ENCODE results near the gene ABHD1.

The ABHD1 gene

GRCh38 chr2:27136751-27137150, 13.1 kb downstream of the ABHD1 start:
- DNase-seq, result no peak

DNA sequence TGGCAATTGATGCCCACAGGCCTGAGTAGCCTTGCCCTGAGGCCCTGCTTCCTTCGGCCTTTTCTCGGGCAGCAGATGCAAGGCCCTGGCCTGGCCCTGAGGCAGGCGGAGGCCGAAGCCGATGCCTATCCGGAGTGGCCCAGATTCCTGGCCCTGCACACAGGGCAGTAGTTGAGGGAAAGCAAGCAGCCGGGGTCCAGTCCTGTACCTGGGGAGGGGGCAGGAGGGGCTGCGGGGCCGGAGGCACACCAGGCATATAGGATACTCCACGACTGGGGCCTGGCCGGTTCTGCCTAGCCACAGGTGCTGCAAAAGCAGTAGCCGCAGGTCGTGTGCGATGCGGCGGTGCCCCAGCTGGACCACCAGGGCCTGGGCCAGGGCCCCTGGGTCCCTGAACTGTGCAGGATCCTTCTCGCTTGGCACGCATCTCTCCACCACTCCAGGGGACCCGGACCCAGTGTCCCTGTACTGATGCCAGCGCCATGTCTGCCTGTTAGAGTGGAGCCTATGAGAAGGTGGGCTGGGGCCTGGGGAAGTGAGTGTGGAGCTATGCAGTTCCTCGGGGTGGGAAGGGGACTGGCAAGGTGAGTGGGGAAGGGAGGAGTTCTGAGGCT, 13.8 kb downstream of the ABHD1 start:
- DNase-seq, result no peak

DNA sequence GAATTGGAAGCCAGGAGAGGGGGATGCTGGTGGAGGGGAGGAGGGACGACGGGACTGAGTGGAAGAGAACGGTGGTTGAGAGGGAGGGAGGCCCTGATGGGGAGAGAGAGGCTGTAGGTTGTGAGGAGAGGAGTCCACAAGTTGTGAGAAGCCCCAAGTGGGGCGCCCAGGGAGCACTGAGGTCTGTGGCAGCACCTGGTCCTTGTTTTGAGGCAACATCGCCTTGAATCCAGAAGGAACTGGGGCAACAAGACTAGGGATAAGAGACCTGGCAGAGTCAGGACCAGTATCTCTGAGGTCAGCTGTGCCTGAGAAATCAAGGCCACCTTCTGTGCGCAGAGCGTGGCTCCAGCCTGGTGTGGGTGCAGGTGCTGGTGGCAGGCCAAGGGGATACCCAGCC, 14.5 kb downstream of the ABHD1 start:
- DNase-seq, result no peak

- no peak for DNase-seq
These were observed 15.7 kb downstream of the ABHD1 start, which contains the start of gene PRR30 for GRCh38 chr2:27139310-27139709. Gene PRR30 (minus strand): TSS chr2:27139410. CDS start chr2:27138329, 1,081 bp downstream.

- DNase-seq, result no peak
These were observed 19.7 kb downstream of the ABHD1 start for GRCh38 chr2:27143285-27143684.

DNA sequence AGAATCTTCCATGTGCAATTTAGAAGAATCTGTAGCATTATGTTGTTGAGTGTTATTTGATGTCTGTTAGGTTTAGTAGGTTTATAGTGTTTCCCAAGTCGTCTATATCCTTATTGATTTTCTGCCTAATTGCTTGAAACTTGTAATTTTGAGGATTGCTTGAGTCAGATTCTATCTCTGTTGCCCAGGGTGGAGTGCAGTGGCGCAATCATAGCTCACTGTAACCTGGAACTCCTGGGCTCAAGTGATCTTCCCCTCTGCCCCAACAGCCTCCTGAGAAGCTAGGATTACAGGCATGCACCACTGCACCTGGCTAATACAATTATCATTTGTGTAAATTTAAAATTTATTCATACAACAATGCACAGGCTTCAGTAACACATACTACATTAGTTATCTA, 22.1 kb downstream of the ABHD1 start:
- no peak for DNase-seq

DNA sequence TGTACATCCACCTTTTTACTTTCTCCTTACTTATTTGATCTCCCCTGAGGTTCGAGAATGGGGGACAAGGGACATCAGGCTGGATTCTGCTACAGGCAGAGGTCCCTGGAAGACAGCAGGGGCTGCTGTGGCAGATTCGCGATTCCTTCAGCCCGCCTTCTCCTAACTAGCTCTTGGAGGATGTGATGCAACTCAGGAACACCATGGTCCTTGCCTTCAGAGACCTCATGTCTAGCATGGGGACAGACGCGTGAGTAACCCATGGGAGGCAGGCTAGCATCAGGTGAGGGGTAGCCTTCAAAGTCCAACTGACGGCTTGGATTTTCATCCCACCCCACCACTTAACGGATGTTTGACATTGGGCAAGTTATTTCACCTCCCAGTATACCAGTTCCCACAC, 24.3 kb downstream of the ABHD1 start:
- no peak for DNase-seq

DNA sequence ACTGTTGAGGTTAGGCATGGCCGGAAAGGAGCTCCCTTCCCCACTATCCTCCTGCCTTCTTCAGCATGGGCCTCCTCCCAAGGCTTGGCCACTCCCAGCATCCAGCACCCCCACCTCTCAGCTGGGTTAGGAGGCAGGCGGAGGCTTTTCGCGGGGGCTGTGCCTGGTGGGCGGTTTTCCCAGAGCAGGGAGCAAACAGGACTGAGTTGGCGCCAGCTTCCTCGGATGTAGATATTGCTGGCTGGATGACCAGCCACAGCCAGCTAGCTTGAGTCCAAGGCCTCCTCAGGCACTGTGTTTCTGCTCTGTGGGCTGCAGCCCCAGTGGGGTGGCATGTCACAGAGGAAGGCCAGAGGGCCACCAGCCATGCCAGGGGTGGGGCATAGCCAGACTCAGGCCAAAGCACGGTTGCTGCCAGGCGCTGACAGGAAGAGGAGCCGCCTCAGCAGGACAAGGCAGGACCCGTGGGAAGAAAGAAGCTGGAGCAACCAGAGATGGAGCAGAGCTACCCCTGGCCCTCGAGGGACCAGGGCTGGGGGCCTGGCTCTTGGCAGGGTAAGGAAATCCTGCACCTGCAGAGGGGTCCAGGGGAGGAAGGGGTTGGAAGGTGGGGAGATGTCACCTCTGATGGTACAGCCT, 25.3 kb downstream of the ABHD1 start, which contains the start of gene TCF23:
TSS of gene TCF23 (plus strand) at position 204 of the 639 bp plus-strand sequence. CDS start at position 334, 130 bp downstream.
- DNase-seq, result no peak

DNA sequence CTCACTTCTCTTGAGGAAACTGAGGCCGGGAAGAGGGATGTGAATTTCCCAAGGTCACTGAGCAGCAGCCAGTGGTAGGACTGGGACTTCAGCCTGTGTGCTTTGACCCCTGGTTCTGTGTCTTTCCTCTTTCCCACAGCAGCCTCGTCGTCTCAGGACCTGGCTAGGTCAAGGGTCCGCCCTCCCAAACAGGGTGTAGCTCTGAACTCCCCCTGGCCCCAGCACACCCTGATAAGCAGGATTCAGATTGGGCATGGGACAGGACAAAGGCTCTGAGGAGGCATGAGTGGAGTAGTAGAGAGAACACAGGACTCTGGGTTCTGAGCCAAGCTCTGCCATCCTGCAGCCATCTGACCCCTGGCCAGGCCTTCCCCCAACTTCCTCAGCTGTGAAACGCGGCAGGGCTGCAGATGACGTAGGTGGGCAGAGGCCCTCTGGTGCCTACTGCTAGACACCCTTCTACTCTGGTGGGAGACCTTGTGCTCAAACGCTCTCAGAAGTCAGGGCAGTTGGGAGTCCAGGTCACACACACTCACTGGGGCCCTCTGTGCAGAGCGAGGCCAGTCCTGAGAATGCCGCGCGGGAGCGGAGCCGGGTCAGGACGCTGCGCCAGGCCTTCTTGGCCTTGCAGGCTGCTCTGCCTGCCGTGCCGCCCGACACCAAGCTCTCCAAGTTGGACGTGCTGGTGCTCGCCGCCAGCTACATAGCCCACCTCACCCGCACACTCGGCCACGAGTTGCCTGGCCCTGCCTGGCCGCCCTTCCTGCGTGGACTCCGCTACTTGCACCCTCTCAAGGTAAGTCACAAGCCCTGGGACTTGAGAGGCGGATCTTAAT, 26.2 kb downstream of the ABHD1 start:
- no peak for DNase-seq

GRCh38 chr2:27150639-27151230, 27.1 kb downstream of the ABHD1 start:
- no peak for DNase-seq

GRCh38 chr2:27152102-27152795, 28.6 kb downstream of the ABHD1 start:
- no peak for DNase-seq

DNA sequence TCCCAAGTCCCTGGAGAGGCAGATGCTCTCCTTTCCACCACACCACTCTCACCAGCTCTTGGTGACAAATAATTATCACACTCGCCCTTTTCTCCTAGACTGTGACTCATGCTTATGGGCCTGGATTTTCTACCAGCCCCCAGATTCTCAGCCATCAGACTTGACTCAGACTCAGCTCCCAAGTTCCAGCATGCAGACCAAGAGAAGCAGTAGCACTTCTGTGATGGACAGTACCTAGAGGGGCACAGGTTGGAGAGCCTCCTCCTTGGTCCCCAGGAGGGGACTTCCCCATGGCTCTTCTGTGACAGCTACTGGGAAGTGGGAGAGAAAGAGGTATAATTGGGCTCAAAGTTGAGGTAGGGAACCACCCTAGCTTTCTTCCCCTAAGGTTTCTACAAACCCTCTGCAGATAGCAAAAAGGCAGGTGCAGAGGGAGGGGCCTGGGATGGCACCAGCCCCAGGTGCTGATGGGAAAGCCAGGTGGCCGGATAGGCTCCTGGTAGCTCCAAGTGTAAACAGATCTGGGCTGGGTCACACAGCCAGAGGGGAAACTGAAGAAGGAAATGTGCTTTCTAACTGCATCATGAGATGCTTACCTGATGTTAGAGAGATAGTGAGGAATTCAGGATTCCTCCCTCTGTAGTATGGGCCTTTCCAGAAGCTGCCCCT, 29.3 kb downstream of the ABHD1 start:
- peak; percentile 22 for DNase-seq

- no peak for DNase-seq
These were observed 30.9 kb downstream of the ABHD1 start for GRCh38 chr2:27154488-27154887.

DNA sequence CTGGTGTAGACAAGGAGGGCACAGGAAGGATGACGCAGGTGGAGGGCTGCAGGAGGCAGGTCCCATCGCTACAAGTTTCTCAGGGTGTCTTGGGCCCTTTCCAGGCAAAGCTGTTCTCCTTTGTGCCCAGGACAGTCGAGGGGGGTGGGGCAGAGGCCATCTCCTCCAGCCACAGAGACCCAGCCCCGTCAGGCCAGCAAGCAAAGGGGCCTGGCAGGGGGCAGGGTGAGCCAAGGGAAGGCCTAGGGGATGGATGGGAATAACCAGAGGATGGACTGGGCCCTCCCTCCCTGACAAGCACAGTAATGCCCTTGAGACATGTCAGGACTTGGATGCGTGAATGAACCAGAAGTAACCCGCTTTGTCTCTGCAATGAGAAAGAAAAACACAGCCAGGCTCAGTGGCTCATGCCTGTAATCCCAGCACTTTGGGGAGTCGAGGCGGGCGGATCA, 31.5 kb downstream of the ABHD1 start:
- no peak for DNase-seq

- DNase-seq, result no peak
These were observed 34.9 kb downstream of the ABHD1 start for GRCh38 chr2:27158468-27158867.

DNA sequence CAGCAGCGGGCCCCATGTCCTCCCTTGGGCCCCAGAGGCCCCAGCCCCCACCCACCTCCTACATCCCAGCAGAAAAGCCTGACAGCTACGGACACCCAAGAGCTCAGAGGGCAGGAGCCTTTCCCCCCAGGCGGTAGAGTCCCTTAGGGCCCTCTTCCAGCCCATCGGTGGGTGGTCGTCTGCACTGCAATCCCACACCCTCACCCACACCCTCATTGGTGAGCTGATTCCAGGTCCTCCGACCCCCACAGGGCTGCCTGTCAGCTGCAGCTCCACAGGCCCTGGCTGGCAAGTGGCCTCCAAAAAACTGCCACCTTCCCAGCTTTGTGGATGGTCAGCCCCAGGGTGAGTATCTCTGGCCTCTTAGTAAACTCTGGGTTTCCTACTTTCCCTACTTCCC, 35.7 kb downstream of the ABHD1 start:
- no peak for DNase-seq

- no peak for DNase-seq
These were observed 36.6 kb downstream of the ABHD1 start for GRCh38 chr2:27160191-27160590.

DNA sequence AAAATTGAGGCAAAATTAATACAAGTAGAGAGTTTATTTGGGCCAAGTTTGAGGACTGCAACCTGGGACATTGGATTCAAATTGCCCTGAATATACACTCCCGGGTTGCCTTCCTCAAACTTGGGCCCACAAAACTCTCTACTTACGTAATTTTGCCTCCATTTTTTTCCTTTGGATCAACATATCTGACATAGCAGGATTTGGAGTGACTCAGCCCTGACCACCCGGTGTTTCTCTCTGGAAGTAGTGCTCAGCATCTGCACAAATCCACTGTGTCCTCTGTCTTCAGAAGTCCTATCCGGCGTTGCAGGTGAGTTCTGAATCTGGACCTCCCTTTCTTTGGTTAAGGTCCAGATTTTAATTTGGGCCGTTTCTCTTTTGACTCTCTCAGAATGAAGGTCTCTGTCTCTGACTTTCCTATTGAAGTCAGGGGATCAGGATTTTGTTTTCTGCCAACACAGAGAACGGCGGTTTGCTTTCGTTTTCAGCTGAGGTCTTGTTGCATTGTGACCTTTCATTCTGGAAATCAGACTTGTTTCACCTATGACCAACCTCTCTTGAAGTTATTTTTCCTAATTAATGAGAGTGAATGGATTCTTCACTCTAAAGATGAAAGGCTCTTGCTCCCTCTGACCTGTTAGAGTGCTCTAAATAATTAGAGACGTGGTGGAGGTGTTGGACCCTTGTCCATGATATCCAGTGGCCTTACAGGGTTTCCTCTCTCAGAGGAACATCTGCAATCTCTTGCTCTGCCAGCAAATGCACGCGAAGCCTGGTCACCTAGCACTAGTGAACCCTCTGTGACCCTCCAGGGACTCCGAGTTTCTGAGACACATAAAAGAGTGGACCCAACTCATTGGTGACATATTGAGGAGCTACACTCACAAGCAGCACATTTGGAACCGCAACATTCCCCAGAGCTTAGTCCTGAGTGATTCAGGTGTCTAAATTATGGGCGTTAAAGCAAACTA, 38.8 kb downstream of the ABHD1 start:
- DNase-seq, result peak; percentile 21

DNA sequence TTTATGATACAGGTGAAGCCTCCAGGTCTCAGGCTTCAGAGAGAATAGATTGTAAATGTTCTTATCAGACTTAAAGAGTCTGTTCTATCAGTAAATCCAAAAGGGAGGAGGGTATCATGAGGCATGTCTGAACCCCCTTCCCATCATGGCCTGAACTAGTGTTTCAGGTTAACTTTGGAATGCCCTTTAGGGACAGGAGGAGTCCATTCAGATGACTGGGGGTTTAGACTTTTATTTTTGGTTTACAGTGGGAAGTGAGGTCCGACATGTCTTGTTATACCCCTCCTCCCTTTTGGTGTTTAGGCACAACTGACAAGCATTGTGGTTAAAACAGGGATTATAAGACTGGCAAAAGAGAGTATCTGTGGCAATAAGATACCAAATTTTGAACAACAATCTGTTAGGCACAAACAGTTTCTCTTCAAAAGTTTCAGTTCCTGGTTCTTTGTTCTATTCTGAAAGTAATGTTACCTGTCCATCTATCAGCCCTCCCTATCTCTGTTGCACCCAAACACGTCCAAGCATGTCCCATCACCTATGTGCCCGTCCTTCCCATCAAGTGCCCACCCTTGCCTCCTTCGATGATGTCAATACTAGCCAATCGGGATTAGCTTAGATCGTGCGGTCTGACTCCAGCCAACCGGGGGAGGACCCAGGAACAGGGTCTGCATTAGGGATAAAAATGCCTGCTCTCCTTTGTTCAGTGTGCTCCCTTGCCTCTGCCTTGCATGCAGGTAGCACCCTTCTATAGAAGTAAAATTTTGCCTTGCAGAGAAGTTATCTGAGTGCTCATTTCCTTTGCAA, 41.5 kb downstream of the ABHD1 start:
- DNase-seq, result no peak

Measured in fibroblast of skin of abdomen (primary cell).